Measurements from ENCODE around the gene POLR2B. TPM values are rescaled to one million over a fixed set of nuclear protein-coding genes. Genes with fewer than 3 reads are reported as not detected.

POLR2B gene

DNA sequence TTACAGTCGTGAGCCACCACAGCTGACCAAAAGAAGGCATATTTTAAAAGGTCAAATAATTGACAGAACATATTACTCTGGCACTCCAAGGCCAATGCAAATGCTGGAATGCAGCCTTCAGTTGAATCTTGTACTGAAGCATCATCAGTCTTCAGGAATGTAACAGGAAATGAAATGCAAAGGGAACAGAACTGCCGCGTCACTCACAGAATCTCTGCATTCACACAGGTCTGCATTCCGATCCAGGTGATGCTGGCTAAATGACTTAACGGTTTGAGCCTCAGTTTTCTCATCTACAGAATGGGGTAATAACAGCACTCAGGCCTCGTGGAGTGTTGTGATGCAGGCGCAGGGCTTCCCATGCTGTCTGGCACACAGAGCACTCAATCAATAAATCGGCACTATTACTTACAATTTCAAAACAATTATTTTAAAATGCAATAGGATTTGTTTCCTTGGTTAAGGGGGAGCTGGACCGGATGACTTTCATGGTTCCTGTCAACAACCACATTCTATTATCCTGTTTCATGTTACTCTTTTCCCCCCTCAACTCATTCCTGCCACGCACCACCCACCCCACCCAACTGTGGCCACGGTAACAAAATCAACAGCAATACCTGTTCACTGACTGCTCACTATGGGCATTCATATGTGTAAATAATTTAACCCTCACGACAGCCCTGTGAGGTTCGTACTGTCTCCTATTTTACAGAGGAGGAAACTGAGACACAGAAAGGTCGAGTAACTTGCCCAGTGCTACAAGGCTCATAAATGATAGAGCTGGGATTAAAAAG lies 99.1 kb downstream of the POLR2B start:
- Histone ChIP-seq H2BK120ac (ENCODE audit: low read depth, low read length) (peak overlapping the region; percentile 11), H3K18ac (ENCODE audit: low read depth in 1 of 2, low read length in 2 of 2) (peak overlapping the region; percentile 50 to 52), H3K9me3 (ENCODE audit: control insufficient read depth, low read length) (no peaks in the 10 kb centered on the region), H2AFZ (ENCODE audit: low read depth, low read length) (no peak overlapping the region), H3K4me3 (ENCODE audit: insufficient read depth in 1 of 2, low read depth in 1 of 2, low read length in 2 of 2) (no peak overlapping the region), H3K4me1 (ENCODE audit: control insufficient read depth, insufficient read depth, low read depth, low read length) (peaks cover 18% of the 10 kb centered on the region), H3K79me1 (replicated peaks; ENCODE audit: low read length, poor library complexity, severe bottlenecking) (no peaks in the 10 kb centered on the region), H3K27ac (ENCODE audit: low read length, poor library complexity, severe bottlenecking) (peak overlapping the region; percentile 97), H2AK5ac (ENCODE audit: low read length, severe bottlenecking) (peak overlapping the region; percentile 95), H3K4ac (ENCODE audit: low read depth in 1 of 2, low read length in 2 of 2) (peak overlapping the region in 1 of 2 experiments; percentile 56), H3K27me3 (ENCODE audit: control insufficient read depth in 1 of 2, insufficient read depth in 1 of 2, low read length in 2 of 2) (no peaks in the 10 kb centered on the region), H3K9ac (ENCODE audit: low read length) (no peak overlapping the region), H2BK12ac (ENCODE audit: low read length in 2 of 2) (peak overlapping the region; percentile 29 to 60), H3K23ac (ENCODE audit: low read length in 2 of 2) (no peak overlapping the region), H4K91ac (ENCODE audit: low read length) (peak overlapping the region; percentile 25), H2BK5ac (ENCODE audit: low read depth, low read length, poor library complexity, severe bottlenecking) (peak overlapping the region; percentile 46), H2BK15ac (ENCODE audit: low read depth, poor library complexity, severe bottlenecking) (no peak overlapping the region), H3K14ac (ENCODE audit: low read length in 2 of 2) (peak overlapping the region in 1 of 2 experiments; percentile 62), H3K4me2 (ENCODE audit: low read length, poor library complexity, severe bottlenecking) (peak overlapping the region; percentile 10), H4K8ac (ENCODE audit: low read length) (peak overlapping the region; percentile 1), H3K36me3 (ENCODE audit: control insufficient read depth in 1 of 2, insufficient read depth in 2 of 2, low read depth in 1 of 2, low read length in 2 of 2) (peaks cover 0 to 17% of the 10 kb centered on the region in 2 experiments)
- peak; percentile 63 for DNase-seq
- 72% methylated on average over 13 of the region's 14 CpGs for WGBS

DNA sequence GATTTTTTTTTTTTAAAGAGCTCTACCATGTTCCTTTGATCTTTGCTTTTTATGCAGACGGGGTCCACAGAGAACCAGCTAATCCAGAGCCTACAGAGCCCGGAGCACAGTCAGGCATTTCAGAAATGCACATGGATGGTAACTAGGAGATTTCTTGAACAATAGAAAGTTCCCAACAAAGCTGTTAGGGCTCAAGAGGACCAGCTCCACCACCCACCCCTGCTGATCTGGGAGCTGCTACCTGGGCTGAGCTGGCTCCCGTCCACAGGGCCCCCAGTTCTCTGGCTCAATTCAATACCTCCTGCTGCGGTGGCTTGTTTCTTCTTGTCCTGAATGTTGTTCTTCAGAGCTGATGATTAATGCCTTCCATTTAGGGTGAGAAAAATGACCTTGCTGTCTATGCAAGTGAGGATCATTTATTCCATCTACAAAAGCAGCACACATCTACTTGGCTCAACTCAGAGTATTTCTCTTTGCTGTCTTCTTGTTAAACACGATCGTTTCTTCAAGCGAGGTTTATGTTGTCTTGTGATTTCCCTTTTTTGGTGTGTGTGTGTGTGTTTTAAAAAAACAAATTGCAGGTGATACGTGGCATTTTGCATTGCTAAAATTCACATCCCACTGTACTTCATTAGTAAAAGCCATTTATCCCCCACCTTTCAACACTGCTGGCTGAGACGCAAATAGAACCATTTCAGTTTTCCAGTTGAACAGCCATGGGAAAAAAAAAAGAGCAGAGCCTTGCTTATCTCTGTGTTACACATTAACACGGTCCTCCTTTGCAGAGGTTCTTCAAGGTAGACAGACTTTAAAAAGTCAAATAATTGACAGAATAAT lies 100.2 kb downstream of the POLR2B start:
- Histone ChIP-seq H3K79me1 (replicated peaks; ENCODE audit: low read length, poor library complexity, severe bottlenecking) (no peaks in the 10 kb centered on the region), H3K18ac (ENCODE audit: low read depth in 1 of 2, low read length in 2 of 2) (peak overlapping the region in 1 of 2 experiments; percentile 25), H3K4me2 (ENCODE audit: low read length, poor library complexity, severe bottlenecking) (no peak overlapping the region), H3K9ac (ENCODE audit: low read length) (no peak overlapping the region), H4K91ac (ENCODE audit: low read length) (no peak overlapping the region), H4K8ac (ENCODE audit: low read length) (no peak overlapping the region), H3K27ac (ENCODE audit: low read length, poor library complexity, severe bottlenecking) (peak overlapping the region; percentile 97), H3K4me3 (ENCODE audit: insufficient read depth in 1 of 2, low read depth in 1 of 2, low read length in 2 of 2) (no peak overlapping the region), H3K9me3 (ENCODE audit: control insufficient read depth, low read length) (no peaks in the 10 kb centered on the region), H3K36me3 (ENCODE audit: control insufficient read depth in 1 of 2, insufficient read depth in 2 of 2, low read depth in 1 of 2, low read length in 2 of 2) (peaks cover 0 to 11% of the 10 kb centered on the region in 2 experiments), H2BK5ac (ENCODE audit: low read depth, low read length, poor library complexity, severe bottlenecking) (peak overlapping the region; percentile 88), H3K23ac (ENCODE audit: low read length in 2 of 2) (no peak overlapping the region), H3K4me1 (ENCODE audit: control insufficient read depth, insufficient read depth, low read depth, low read length) (peaks cover 18% of the 10 kb centered on the region), H2BK15ac (ENCODE audit: low read depth, poor library complexity, severe bottlenecking) (no peak overlapping the region), H3K14ac (ENCODE audit: low read length in 2 of 2) (no peak overlapping the region), H2AFZ (ENCODE audit: low read depth, low read length) (no peak overlapping the region), H3K27me3 (ENCODE audit: control insufficient read depth in 1 of 2, insufficient read depth in 1 of 2, low read length in 2 of 2) (no peaks in the 10 kb centered on the region), H3K4ac (ENCODE audit: low read depth in 1 of 2, low read length in 2 of 2) (peak overlapping the region in 1 of 2 experiments; percentile 78), H2BK12ac (ENCODE audit: low read length in 2 of 2) (peak overlapping the region; percentile 2 to 85), H2BK120ac (ENCODE audit: low read depth, low read length) (peak overlapping the region; percentile 71), H2AK5ac (ENCODE audit: low read length, severe bottlenecking) (peak overlapping the region; percentile 76)
- 23% methylated on average over 5 of the region's 10 CpGs for WGBS
- peak; percentile 71 for DNase-seq

Small RNA genes within 50 kb of the gene (small RNA-seq; reads per million reads assigned to genes)
- not detected for gene RNU6-998P (ENCODE audit: low read depth)
